H1 (cell line): ENCODE measurements around the gene EGFLAM. TPM values are rescaled to one million over a fixed set of nuclear protein-coding genes. Genes with fewer than 3 reads are reported as not detected.

Experiments
- CTCF ChIA-PET: fragments of 300-600 bp; sonication (Branson Sonifier 250); formaldehyde crosslinking; loops from one replicate; lab custom pipeline; 2021; ENCODE audit not compliant: partially characterized antibody; lab: Charles Lee
- POLR2A ChIA-PET: fragments of 300-600 bp; sonication (Branson Sonifier 250); formaldehyde crosslinking; loops from one replicate; lab custom pipeline; 2021; ENCODE audit warnings: inconsistent platforms; ENCODE audit not compliant: partially characterized antibody; lab: Charles Lee
- DNase-seq, 2 experiments: peaks; one replicate each; pipeline versions ENCODE4 v3.0.0 to v3.0.0-alpha.2; 2010 to 2022; ENCODE audit warnings: low spot score in 2 of 2, low read depth in 1 of 2, mixed read lengths in 1 of 2
- FAIRE-seq: peaks from 2 replicates; lab custom pipeline; 2011; peaks lifted over from hg19 to GRCh38; lab: Jason Lieb, UNC
- H2AFZ ChIP-seq: 2 replicates; pipeline ENCODE4 v1.8.1; 2012; ENCODE audit warnings: low read length, inconsistent platforms
- H2AK5ac ChIP-seq: 2 replicates; pipeline ENCODE4 v1.6.1; 2013; ENCODE audit warnings: low read depth, low read length
- H2BK120ac ChIP-seq: replicated peaks from 2 replicates; pipeline ENCODE3; 2013; ENCODE audit warnings: low read depth, low read length, inconsistent platforms
- H2BK12ac ChIP-seq: 2 replicates; pipeline ENCODE4 v1.6.1; 2013; ENCODE audit warnings: low read depth, low read length
- H2BK15ac ChIP-seq: 2 replicates; pipeline ENCODE4 v1.6.1; 2013; ENCODE audit warnings: low read length
- H2BK20ac ChIP-seq: 2 replicates; pipeline ENCODE4 v1.6.1; 2013; ENCODE audit warnings: low read length
- H2BK5ac ChIP-seq: 2 replicates; pipeline ENCODE4 v1.6.1; 2013; ENCODE audit warnings: low read depth, low read length
- H3K14ac ChIP-seq: 2 replicates; pipeline ENCODE4 v1.6.1; 2013; ENCODE audit warnings: inconsistent platforms; ENCODE audit not compliant: insufficient read length
- H3K18ac ChIP-seq: 2 replicates; pipeline ENCODE4 v1.6.1; 2013; ENCODE audit warnings: low read length; ENCODE audit errors: extremely low read depth
- H3K23ac ChIP-seq: 2 replicates; pipeline ENCODE4 v1.6.1; 2013; ENCODE audit warnings: inconsistent platforms; ENCODE audit not compliant: insufficient read length
- H3K23me2 ChIP-seq: 2 replicates; pipeline ENCODE4 v1.6.1; 2013; ENCODE audit warnings: low read depth, low read length
- H3K27ac ChIP-seq: 2 replicates; pipeline ENCODE4 v1.6.1; 2011; ENCODE audit warnings: low read depth, low read length, inconsistent platforms
- H3K27me3 ChIP-seq, 4 experiments: replicated peaks in 1 of 4; 1 replicate in 1 of 4; 2 replicates in 3 of 4; pipeline versions ENCODE4 v1.6.1 to v1.8.1; 2011 to 2013; ENCODE audit warnings: low read length in 3 of 4, mild to moderate bottlenecking in 3 of 4, inconsistent platforms in 2 of 4, mixed read lengths in 2 of 4, moderate library complexity in 1 of 4; ENCODE audit not compliant: control insufficient read depth in 3 of 4, insufficient read depth in 3 of 4; ENCODE audit errors: extremely low read depth in 1 of 4
- H3K36me3 ChIP-seq, 4 experiments: 2 replicates each; pipeline versions ENCODE4 v1.6.1 to v1.8.1; 2011 to 2013; ENCODE audit warnings: mild to moderate bottlenecking in 4 of 4, low read length in 3 of 4, moderate library complexity in 2 of 4, control low read depth in 1 of 4, inconsistent platforms in 1 of 4; ENCODE audit not compliant: insufficient read depth in 4 of 4, control insufficient read depth in 2 of 4
- H3K4ac ChIP-seq: replicated peaks from 2 replicates; pipeline ENCODE3; 2013; ENCODE audit warnings: low read length, low read depth, mixed read lengths, inconsistent platforms; ENCODE audit not compliant: insufficient read length
- H3K4me1 ChIP-seq, 4 experiments: replicated peaks in 1 of 4; 1 replicate in 1 of 4; 2 replicates in 3 of 4; pipeline versions ENCODE4 v1.6.1 to v1.8.1; 2011 to 2013; ENCODE audit warnings: low read length in 3 of 4, inconsistent platforms in 2 of 4, mixed read lengths in 1 of 4; ENCODE audit not compliant: insufficient read depth in 4 of 4, control insufficient read depth in 3 of 4
- H3K4me2 ChIP-seq, 2 experiments: 2 replicates each; pipeline versions ENCODE4 v1.6.1 to v1.8.1; 2011 to 2013; ENCODE audit warnings: low read depth in 2 of 2, low read length in 2 of 2, control low read depth in 1 of 2, inconsistent platforms in 1 of 2, mild to moderate bottlenecking in 1 of 2; ENCODE audit not compliant: insufficient read depth in 1 of 2
- H3K4me3 ChIP-seq, 4 experiments: fragments of 200-600, 300-600 bp in 1 of 4; sonication (generic), shearing (Covaris generic), sonication (Bioruptor Twin) in 1 of 4; 2 replicates each; pipeline versions ENCODE4 v1.5.1 to v1.8.1; 2011 to 2016; ENCODE audit warnings: low read length in 4 of 4, low read depth in 3 of 4, control low read depth in 2 of 4, inconsistent platforms in 2 of 4, mild to moderate bottlenecking in 2 of 4, mixed read lengths in 1 of 4, moderate library complexity in 1 of 4; ENCODE audit not compliant: insufficient read depth in 2 of 4; ENCODE audit errors: extremely low read depth in 1 of 4
- H3K56ac ChIP-seq: replicated peaks from 2 replicates; pipeline ENCODE3; 2013; ENCODE audit warnings: low read depth, mild to moderate bottlenecking, mixed read lengths, low read length, inconsistent platforms; ENCODE audit not compliant: insufficient read length
- H3K79me1 ChIP-seq: 2 replicates; pipeline ENCODE4 v1.6.1; 2013; ENCODE audit warnings: low read depth, low read length, control low read depth
- H3K79me2 ChIP-seq, 2 experiments: 2 replicates each; pipeline versions ENCODE4 v1.6.1 to v1.8.1; 2012 to 2013; ENCODE audit warnings: low read length in 2 of 2, mild to moderate bottlenecking in 2 of 2, inconsistent platforms in 1 of 2; ENCODE audit not compliant: insufficient read depth in 2 of 2, control insufficient read depth in 1 of 2
- H3K9ac ChIP-seq, 4 experiments: replicated peaks in 1 of 4; 1 replicate in 1 of 4; 2 replicates in 3 of 4; pipeline versions ENCODE4 v1.6.1 to v1.8.1; 2011 to 2013; ENCODE audit warnings: low read depth in 3 of 4, low read length in 3 of 4, control low read depth in 2 of 4, mild to moderate bottlenecking in 2 of 4, moderate library complexity in 2 of 4, inconsistent platforms in 1 of 4; ENCODE audit errors: extremely low read depth in 1 of 4
- H3K9me3 ChIP-seq, 2 experiments: 2 replicates each; pipeline versions ENCODE4 v1.6.1 to v1.8.1; 2012 to 2013; ENCODE audit warnings: mild to moderate bottlenecking in 2 of 2, moderate library complexity in 2 of 2, control low read depth in 1 of 2, inconsistent platforms in 1 of 2, low read depth in 1 of 2, low read length in 1 of 2, mixed read lengths in 1 of 2; ENCODE audit not compliant: insufficient read depth in 2 of 2
- H4K20me1 ChIP-seq, 2 experiments: replicated peaks in 1 of 2; 2 replicates each; pipeline versions ENCODE3 to v1.8.1; 2011 to 2013; ENCODE audit warnings: inconsistent platforms in 2 of 2, low read length in 2 of 2, mild to moderate bottlenecking in 1 of 2; ENCODE audit not compliant: insufficient read depth in 2 of 2, control insufficient read depth in 1 of 2
- H4K5ac ChIP-seq: 2 replicates; pipeline ENCODE4 v1.6.1; 2013; ENCODE audit warnings: low read length, low read depth, mixed read lengths, inconsistent platforms; ENCODE audit not compliant: insufficient read length
- H4K8ac ChIP-seq: 2 replicates; pipeline ENCODE4 v1.8.0; 2013; ENCODE audit warnings: mild to moderate bottlenecking, moderate library complexity, low read length, inconsistent platforms; ENCODE audit not compliant: insufficient read depth; ENCODE audit errors: extremely low read depth
- H4K91ac ChIP-seq: replicated peaks from 2 replicates; pipeline ENCODE3; 2013; ENCODE audit warnings: low read length, mixed read lengths, inconsistent platforms; ENCODE audit not compliant: insufficient read length
- BRCA1 ChIP-seq: IDR thresholded peaks from 2 replicates; pipeline ENCODE4 v1.6.1; 2012; ENCODE audit warnings: low read depth, low read length, improper control_type of control experiment
- CHD1 ChIP-seq: IDR thresholded peaks from 2 replicates; pipeline ENCODE4 v1.6.1; 2012; ENCODE audit warnings: low read depth, low read length, improper control_type of control experiment
- EGR1 ChIP-seq: IDR thresholded peaks from 2 replicates; pipeline ENCODE4 v1.6.1; 2011; ENCODE audit warnings: low read depth, low read length, borderline replicate concordance
- EP300 ChIP-seq, 2 experiments: IDR thresholded peaks; 1 replicate in 1 of 2; 2 replicates in 1 of 2; pipeline ENCODE4 v1.6.1; 2011 to 2012; ENCODE audit warnings: low read depth in 2 of 2, low read length in 2 of 2, mild to moderate bottlenecking in 2 of 2, borderline replicate concordance in 1 of 2, inconsistent platforms in 1 of 2, moderate library complexity in 1 of 2
- HDAC6 ChIP-seq: IDR thresholded peaks from one replicate; pipeline ENCODE4 v1.7.1; 2012; ENCODE audit warnings: low read depth, mild to moderate bottlenecking, inconsistent platforms, low read length, moderate library complexity
- KDM1A ChIP-seq: fragments of 200-600, 300-600 bp; sonication (generic); IDR thresholded peaks from 2 replicates; pipeline ENCODE4 v1.7.1; 2016; ENCODE audit warnings: mild to moderate bottlenecking, low read length, borderline replicate concordance
- POLR2A ChIP-seq, 2 experiments: IDR thresholded peaks; 1 replicate in 1 of 2; 2 replicates in 1 of 2; pipeline ENCODE4 v1.6.1; 2011; ENCODE audit warnings: low read depth in 2 of 2, low read length in 2 of 2, mild to moderate bottlenecking in 2 of 2; ENCODE audit errors: control extremely low read depth in 1 of 2
- RBBP5 ChIP-seq: IDR thresholded peaks from 2 replicates; pipeline ENCODE4 v1.7.1; 2012; ENCODE audit warnings: low read depth, mild to moderate bottlenecking, inconsistent platforms, low read length, moderate library complexity, borderline replicate concordance
- SIX5 ChIP-seq: IDR thresholded peaks from 2 replicates; pipeline ENCODE4 v1.6.1; 2011; ENCODE audit warnings: mild to moderate bottlenecking, low read depth, low read length
- SP1 ChIP-seq: IDR thresholded peaks from 2 replicates; pipeline ENCODE4 v1.6.1; 2011; ENCODE audit warnings: low read depth, low read length
- SRF ChIP-seq: IDR thresholded peaks from 2 replicates; pipeline ENCODE4 v1.6.1; 2011; ENCODE audit warnings: mild to moderate bottlenecking, low read depth, low read length, moderate library complexity
- TAF1 ChIP-seq: IDR thresholded peaks from 2 replicates; pipeline ENCODE4 v1.6.1; 2011; ENCODE audit warnings: mild to moderate bottlenecking, low read depth, low read length
- TAF7 ChIP-seq: optimal IDR thresholded peaks from 2 replicates; pipeline ENCODE3; 2011; ENCODE audit warnings: low read depth, mild to moderate bottlenecking, inconsistent platforms, low read length, moderate library complexity, borderline replicate concordance
- whole genome bisulfite sequencing, 2 experiments: shearing (Covaris generic) in 1 of 2; methylation state at CpG; one replicate each; pipeline versions ENCODE4 v1.1.6 to v1.1.7; 2013 to 2015; ENCODE audit warnings: low lambda C conversion rate in 2 of 2, mixed read lengths in 2 of 2, inconsistent platforms in 1 of 2, low coverage in 1 of 2, missing lambda C conversion rate in 1 of 2; ENCODE audit not compliant: insufficient replicate concordance in 2 of 2, insufficient coverage in 1 of 2, insufficient read length in 1 of 2; ENCODE audit errors: extremely low coverage in 1 of 2, missing lambda C conversion rate in 1 of 2; 5-methylcytosine and 5-hydroxymethylcytosine counted together
- polyA plus RNA-seq, 7 experiments: library from polyadenylated mRNA; depleted of rRNA in 3 of 7; stranded (reverse) in 5 of 7; unstranded in 2 of 7; fragments of >200 nt in 5 of 7; fragments of 200-250 nt in 2 of 7; gene quantifications; 1 replicate in 5 of 7; 2 replicates in 1 of 7; 4 replicates in 1 of 7; pipeline versions ENCODE4 v1.2.1 to v1.2.3, GENCODE V29; 2011 to 2013; ENCODE audit warnings: missing spikeins in 2 of 7, mixed read lengths in 2 of 7
- total RNA-seq: library from RNA; stranded (reverse); fragmentation: NEBNext Ultra II Directional; extraction: Animal tissue kit (Norgen Biotek cat#: 25700); gene quantifications from 2 replicates; pipeline ENCODE4 v1.2.1, GENCODE V29; 2021
- TF ChIP-seq, protein P1 (sequence below): IDR thresholded peaks from 2 replicates; pipeline ENCODE4 v1.6.1; 2012; ENCODE audit warnings: low read length, inconsistent platforms

Gene EGFLAM
- total and polyA plus RNA-seq, 2 of the 8 experiments (the other 6 are each of a cell fraction or from before 2014, with no cell fraction given), result 0.20 to 0.24 TPM

DNA sequence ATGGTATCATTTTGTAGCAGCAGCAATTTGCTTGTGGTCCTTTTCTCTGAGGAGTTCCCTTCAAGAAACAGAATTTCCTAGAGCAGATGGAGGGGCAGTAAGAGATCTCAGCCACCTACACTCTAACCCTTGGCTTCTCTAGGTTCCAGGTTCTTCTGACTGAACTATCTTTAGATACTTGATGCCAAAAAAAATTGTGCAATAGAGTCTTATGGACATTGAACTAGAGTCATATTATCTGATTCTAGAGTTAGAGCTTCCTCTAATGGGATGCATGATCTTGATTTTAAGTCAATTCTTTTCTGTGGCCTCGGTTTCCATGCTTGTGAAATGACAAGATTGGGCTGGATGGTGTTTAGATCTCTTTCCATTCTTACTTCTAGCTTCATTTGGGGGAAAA is 142.8 kb downstream of the EGFLAM start:
- Histone ChIP-seq H3K56ac (no peak overlapping the region), H3K36me3 (no peaks in the 10 kb centered on the region), H2BK20ac (no peak overlapping the region), H4K20me1 (no peaks in the 10 kb centered on the region), H4K8ac (no peak overlapping the region), H3K4me1 (peaks cover 0 to 7% (median 0%) of the 10 kb centered on the region in 4 experiments; a peak in 2 of 7 replicates), H3K9ac (no peak overlapping the region), H3K4ac (no peak overlapping the region), H3K4me3 (no peak overlapping the region), H3K27ac (no peak overlapping the region), H2BK120ac (no peak overlapping the region), H3K9me3 (no peaks in the 10 kb centered on the region), H3K18ac (no peak overlapping the region), H3K23me2 (no peaks in the 10 kb centered on the region), H4K91ac (no peak overlapping the region), H4K5ac (no peak overlapping the region), H2BK5ac (no peak overlapping the region), H3K79me2 (no peaks in the 10 kb centered on the region), H3K79me1 (no peaks in the 10 kb centered on the region), H3K23ac (no peak overlapping the region), H2BK15ac (no peak overlapping the region), H2AK5ac (no peak overlapping the region), H3K4me2 (no peak overlapping the region), H3K14ac (no peak overlapping the region), H2AFZ (no peak overlapping the region), H2BK12ac (no peak overlapping the region), H3K27me3 (no peaks in the 10 kb centered on the region)
- CTCF ChIA-PET, result interaction anchor here (0.6 to 3.3 kb wide), 3 partner anchors 18 to 634 kb away, joined by 3 to 15 read pairs (median 4); no protein-coding TSS in a partner anchor
- FAIRE-seq, result no peak
- DNase-seq, result no peak
- TF ChIP-seq TAF7 (no peak), KDM1A (no peak), EP300 (IDR thresholded peaks at IDR 0.05; ENCODE audit: borderline replicate concordance in 1 of 2, low read depth in 2 of 2, low read length in 2 of 2) (no peak), SP1 (no peak), SRF (no peak), RBBP5 (no peak), POLR2A (IDR thresholded peaks at IDR 0.05; ENCODE audit: control extremely low read depth in 1 of 2, low read depth in 2 of 2, low read length in 2 of 2) (no peak), CHD1 (no peak), BRCA1 (no peak), HDAC6 (no peak), EGR1 (no peak), TAF1 (no peak), SIX5 (no peak)
- TF ChIP-seq, protein P1, sequence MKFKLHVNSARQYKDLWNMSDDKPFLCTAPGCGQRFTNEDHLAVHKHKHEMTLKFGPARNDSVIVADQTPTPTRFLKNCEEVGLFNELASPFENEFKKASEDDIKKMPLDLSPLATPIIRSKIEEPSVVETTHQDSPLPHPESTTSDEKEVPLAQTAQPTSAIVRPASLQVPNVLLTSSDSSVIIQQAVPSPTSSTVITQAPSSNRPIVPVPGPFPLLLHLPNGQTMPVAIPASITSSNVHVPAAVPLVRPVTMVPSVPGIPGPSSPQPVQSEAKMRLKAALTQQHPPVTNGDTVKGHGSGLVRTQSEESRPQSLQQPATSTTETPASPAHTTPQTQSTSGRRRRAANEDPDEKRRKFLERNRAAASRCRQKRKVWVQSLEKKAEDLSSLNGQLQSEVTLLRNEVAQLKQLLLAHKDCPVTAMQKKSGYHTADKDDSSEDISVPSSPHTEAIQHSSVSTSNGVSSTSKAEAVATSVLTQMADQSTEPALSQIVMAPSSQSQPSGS, result no peak
- WGBS, 2 experiments, result 74% methylated on average over 1 of the region's 1 CpG; no CpG with 5 or more reads in 1 of the 2 experiments
- POLR2A ChIA-PET, result no interaction called here
